Kidney tubule cell (primary cell): ENCODE measurements around the gene SLC6A4.
A peak's percentile ranks its signal among the peaks of the same experiment; 100 is the strongest.
"Not testable (repeated sequence)": the region's sequence is repeated elsewhere in the genome, so short reads cannot be mapped to it uniquely, and the experiment has no call there.

ENCODE experiments used
- DNase-seq: peaks from one replicate; pipeline ENCODE4 v3.0.0-alpha.2; 2018; ENCODE audit warnings: low spot score

The SLC6A4 gene

DNA sequence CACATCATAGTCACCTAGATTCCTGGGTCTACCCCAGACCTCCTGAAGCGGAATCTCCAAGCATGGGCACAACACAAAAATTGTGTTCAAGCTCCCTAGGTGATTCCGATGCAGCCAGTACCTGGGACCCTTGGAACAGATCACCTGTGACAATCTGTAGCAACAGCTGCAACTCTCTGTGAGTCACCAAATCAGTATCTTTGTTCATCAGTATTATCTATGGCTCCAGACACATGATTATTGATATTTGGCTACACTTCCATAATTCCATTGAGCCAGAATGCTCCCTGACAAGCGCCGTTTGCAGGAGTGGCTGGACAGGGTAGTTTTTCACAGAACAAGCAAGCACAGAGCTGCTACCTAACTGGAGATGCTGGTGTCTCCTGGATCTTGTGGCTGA, 16.2 kb downstream of the SLC6A4 start:
- DNase-seq, result no peak

DNA sequence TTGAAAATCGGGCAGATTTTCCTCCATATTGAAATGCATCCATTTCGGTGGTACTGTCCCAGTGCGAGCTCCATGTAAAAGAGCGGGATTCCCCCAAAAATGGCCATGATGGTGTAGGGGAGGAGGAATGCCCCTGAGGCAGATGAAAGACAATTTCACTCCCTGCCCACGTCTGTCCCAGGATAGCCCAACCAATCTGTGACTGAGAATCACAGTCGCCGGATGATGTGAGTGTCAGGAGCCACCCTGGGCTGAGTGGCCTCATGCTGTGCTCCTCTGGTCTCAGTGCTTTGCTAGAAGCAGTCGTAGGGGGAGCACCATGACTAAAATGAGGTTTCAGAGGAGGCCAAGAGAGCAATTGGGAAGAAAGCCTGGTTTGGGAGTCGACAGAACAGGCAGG, 16.7 kb downstream of the SLC6A4 start:
- DNase-seq, result no peak

- no peak for DNase-seq
These were observed 17.7 kb downstream of the SLC6A4 start for GRCh38 chr17:30217746-30218245.

DNA sequence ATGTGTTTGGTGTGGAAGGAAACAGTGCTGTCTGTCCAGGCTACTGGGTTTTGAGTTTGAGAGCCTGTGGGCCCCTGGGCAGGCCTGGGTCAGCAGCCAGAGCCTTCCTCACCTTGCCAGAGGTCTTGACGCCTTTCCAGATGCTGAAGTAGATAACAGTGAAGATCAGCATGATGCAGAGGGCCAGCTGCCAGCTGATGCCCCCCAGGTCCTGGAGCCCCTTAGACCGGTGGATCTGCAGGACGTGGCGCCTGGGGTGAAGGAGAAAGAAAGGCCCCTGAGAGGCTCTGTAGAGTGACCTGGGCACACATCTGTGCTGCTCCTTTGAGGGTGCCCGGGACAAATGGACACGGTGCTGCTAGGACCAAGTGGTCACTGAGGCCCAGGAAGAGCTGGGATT, 18.4 kb downstream of the SLC6A4 start:
- DNase-seq, result no peak

DNA sequence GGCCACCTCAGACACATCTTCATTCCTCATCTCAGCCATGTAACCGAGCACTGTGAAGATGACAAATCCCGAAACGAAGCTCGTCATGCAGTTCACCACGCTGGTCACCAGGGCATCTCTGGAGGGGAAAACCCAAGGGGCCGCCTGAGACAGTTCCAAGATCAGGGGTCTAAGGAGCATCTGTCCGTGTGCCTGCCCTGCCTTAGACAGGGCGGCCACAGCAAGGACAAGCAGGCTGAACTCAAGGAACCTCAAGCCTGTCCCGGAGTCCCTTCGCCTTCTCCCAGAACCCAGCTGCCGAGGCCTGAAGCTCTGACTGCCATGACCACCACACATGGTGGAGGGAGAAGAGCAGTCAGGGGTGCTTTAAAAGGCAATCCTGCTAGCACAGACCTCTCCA, 22.7 kb downstream of the SLC6A4 start:
- DNase-seq, result no peak

DNA sequence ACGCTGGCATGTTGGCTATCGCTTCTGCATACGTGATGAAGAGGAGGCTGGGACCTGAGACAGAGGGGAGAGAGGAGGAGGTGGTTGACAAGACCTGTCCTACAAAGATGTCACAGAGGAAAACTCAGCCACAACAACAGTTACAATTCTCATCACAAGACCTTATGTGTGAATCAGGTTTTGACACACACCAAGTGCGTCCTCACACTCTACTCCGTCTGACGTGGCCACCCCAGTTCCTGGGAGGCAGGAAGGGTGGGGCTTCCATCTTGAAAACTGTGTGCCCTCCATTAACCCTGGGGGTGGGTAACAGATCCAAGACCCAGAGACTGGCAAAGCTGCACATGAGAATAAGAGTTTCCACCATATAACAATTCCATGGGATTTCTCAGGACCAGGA, 24.1 kb downstream of the SLC6A4 start:
- no peak for DNase-seq

- no peak for DNase-seq
These were observed 24.6 kb downstream of the SLC6A4 start for GRCh38 chr17:30210901-30211300.

GRCh38 chr17:30210366-30210765, 25.1 kb downstream of the SLC6A4 start:
- no peak for DNase-seq

DNA sequence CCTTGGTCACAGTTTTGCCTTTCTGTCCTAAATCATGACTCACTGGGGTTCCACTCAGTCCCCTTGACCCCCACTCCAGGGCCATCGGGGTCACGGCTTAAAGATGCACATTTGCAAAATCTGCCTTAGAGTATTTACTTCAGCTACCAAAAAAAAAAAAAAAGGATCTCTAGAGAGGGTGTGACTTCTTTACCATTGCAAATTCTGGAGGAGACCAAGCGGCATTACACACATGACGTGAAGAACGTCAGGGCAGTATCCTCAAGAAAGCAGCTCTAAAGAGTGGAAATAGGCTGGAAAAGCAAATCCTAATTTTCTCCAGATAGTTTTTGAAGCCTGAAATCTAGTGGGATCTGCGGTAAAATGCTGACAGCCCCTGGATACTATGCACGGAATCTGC, 25.6 kb downstream of the SLC6A4 start:
- DNase-seq, result no peak

GRCh38 chr17:30208214-30208613, 27.3 kb downstream of the SLC6A4 start:
- DNase-seq, result no peak

GRCh38 chr17:30207655-30208054, 27.8 kb downstream of the SLC6A4 start:
- no peak for DNase-seq

GRCh38 chr17:30203471-30203981, 32.0 kb downstream of the SLC6A4 start:
- no peak for DNase-seq

DNA sequence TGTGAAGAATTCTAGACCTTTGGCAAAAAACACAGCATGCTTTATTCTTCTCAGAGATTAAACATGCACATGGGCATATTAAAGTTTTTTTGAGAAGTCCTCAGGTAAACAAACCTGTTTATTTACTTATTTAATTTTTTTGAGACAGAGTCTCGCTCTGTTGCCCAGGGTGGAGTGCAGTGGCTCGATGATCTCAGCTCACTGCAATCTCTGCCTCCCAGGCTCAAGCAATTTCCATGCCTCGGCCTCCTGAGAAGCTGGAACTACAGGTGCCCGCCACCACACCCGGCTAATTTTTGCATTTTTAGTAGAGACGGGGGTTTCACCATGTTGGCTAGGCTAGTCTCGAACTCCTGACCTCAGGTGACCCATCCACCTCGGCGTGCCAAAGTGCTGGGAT, 34.8 kb downstream of the SLC6A4 start:
- DNase-seq, result not testable (repeated sequence)

DNA sequence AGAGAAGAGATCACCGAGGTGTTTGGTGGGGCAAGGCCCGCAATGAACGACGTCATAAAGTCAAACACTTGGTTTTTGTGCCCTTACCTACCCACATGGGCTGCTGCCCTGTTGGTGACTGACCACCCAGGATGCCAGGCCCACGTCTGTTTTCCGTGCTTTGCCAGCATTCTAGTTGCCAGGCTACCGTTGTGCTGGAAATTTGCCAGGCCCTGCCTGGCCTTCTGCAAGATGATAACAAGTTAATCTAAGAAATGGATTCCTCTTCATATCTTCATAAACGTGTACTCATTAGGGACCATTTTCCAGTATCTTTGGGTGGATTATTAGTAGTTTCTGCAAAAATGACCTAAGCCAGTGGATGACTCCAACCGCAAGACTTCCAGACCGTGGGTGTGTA, 35.4 kb downstream of the SLC6A4 start:
- DNase-seq, result no peak

DNA sequence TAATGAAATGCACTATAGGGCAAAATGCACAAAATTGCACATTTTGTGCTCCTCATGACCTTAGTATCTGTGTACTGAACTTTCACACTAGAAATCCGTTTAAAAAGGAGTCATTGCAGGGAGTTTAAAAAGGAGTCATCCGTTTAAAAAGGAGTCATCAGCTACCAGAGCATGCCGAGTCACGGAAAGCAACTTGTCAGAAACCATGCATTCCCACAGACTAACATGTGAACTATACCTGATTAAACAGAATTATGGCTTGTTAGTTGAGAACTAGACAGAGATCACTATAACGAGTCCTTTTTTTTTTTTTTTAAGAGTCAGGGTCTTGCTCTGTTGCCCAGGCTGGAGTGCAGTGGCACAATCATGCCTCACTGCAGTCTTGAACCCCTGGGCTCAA, 35.9 kb downstream of the SLC6A4 start:
- no peak for DNase-seq

- DNase-seq, result no peak
These were observed 38.1 kb downstream of the SLC6A4 start for GRCh38 chr17:30197416-30197815.

DNA sequence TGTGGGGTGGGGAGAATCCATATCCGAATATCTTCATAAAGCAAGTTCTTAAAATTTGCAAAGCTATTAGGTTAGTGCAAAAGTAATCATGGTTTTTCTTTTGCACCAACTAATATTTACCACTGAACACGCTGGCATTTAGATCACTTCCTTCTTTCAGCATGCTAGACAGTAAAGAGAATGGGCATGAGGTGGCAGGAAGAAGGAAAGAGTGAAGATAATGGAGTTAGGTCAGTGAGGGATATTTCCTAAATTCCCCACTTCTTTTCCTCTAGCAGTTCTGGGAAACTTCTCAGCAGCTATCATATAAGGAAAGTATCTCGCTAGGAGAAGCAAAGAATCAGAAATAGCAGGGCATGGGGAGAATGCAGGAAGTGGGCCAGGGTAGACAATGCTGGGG, 39.0 kb downstream of the SLC6A4 start:
- DNase-seq, result no peak

GRCh38 chr17:30191072-30191471, 44.4 kb downstream of the SLC6A4 start:
- no peak for DNase-seq

DNA sequence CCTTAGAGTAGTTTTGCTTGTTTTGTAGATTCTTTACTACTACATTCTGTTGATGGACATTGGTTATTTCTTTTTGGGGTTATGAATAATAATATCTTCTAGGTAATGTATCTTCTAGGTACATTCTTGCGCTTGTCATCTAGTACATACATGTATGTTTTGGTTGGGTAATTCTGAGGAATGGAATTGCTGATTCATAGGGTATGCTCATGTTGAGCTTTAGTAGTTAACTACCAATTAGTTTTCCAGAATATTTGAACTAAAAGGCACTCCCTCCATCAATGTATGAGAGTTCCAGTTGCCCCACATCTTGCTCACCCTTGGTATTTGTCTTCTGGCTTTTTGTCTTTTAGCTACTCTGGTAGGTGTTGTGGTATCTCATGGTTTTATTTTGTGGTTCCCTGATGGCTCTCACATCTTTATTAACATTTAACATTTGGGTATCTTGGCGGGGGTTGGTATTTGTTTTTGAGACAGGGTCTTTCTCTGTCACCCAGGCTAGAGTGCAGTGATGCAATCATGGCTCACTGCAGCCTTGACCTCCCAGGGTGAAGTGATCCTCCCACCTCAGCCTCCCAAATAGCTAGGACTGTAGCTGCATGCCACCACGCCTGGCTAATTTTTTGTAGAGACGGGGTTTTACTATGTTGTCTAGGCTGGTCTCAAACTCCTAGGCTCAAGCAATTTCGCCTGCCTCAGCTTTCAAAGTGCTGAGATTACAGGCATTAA, 47.1 kb downstream of the SLC6A4 start:
- DNase-seq, result peak; percentile 70

DNA sequence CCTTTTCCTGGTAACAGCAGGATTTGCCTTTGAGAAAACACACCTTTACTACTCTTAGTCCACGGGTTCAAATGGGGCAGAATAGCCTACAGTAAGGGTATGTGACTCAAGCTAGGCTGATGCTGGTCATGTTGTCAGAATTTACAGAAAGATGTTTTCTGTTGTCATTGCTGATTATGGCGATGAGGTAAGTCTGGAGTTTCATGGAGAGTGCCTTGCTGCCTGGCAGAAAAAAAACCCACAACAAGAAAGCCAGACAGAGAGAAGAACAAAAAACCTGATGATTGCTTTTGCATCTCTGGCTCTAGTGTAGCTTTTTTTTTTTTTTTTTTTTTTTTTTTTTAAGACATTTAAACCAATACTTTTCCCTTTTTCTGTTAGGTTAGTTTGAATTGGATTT, 47.9 kb downstream of the SLC6A4 start:
- peak; percentile 39 for DNase-seq

DNA sequence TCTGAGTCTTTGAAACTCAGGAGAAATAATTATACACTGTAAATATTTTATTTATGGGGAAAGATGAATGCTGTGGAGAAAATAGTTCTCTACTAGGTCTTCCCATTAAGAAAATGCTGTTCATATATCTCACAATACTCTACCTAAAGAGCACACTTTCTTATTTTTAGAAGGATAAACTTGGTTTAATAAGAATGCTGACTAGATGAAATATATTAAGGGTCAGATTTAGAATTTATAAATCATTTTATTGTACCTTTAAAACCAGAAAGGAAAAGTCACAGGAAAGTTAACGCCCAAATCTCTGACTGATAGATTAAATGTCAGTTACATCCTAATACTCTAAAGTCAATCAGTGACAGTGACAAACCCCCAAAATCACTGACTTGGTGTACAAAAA, 48.7 kb downstream of the SLC6A4 start:
- DNase-seq, result no peak

GRCh38 chr17:30176855-30177254, 58.6 kb downstream of the SLC6A4 start:
- DNase-seq, result no peak

DNA sequence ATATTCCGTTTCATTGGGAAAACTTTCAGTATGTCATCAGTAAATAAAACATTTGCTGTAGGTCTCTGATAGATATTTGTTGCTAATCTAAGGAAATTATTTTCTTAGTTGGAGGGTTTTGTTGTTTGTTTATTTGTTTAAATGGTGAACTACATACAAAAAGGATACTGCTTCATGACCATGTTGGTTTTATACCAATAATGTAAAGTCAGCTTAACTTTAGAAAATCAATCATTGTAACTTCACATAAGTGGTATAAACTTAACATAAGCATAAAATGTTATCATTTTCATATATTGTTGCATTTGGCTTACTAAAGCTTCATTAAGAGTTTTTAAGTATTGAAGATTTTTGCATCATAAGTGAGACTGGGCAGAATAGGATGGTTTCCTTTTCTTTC, 60.9 kb downstream of the SLC6A4 start:
- DNase-seq, result no peak

GRCh38 chr17:30173649-30174048, 61.8 kb downstream of the SLC6A4 start:
- peak; percentile 63 for DNase-seq
